IPS DF 4.7 (cell line): ENCODE measurements around the gene MAPK14.
"Not testable (repeated sequence)": the region's sequence is repeated elsewhere in the genome, so short reads cannot be mapped to it uniquely, and the experiment has no call there.

Experiments used
- DNase-seq: peaks from one replicate; pipeline ENCODE4 v3.0.0-alpha.2; 2013; ENCODE audit warnings: low spot score; ENCODE audit errors: extremely low read depth

Gene MAPK14

DNA sequence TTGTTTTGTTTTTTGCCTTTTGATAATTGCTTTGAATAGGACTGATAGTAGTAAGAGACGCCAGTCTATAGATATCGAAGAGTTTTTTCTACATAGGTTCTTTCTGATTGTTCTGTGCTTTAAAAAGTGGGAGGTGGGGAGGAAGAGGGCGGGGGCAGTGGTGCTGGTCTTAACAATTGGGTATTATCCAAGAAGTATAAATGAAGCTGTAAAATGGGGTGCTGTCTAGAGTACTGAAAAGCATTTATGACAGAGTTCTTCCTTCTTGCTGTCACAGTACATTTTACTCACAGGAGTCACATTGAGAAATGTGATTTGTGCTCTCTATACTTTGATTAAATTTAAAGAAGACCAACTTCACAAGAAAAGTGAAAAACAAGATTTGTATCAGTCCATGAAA lies 41.0 kb downstream of the MAPK14 start:
- no peak for DNase-seq

DNA sequence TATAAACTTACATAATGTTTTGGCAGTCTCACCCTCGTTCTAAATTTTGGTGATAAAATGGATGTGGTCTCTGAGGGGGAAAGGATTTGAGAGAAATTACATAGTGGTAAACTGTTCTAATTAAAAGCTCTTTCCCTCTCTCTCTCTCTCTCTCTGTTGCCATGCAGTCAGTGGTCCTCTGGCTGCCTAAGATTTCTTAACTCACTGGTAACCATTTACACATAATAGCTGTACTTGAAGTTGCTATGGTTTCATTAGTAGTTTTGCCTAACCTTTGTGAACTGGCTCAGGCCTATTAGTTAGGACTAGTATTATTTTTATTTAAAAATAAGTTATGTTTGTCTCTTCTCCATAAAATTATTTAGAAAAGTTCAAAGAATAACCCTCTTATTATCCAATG lies 42.0 kb downstream of the MAPK14 start:
- no peak for DNase-seq

DNA sequence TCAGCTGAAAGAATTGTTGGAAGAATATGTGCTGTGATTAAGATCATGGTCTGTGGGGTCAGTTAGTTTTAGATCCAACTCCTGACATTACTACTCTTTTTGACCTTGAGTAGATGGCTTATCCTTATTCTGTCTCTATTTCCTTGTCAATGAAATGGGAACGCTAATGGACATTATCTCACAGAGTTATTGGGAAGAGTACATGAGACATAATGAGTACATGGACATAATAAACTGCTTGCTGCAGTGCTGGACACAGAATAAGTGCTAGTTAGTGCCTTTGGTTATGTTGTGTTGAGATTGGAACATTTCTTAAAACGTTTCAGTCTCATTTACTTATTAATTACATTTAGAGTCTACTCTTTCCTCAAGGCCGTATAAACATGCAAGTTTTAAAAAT lies 42.6 kb downstream of the MAPK14 start:
- no peak for DNase-seq

DNA sequence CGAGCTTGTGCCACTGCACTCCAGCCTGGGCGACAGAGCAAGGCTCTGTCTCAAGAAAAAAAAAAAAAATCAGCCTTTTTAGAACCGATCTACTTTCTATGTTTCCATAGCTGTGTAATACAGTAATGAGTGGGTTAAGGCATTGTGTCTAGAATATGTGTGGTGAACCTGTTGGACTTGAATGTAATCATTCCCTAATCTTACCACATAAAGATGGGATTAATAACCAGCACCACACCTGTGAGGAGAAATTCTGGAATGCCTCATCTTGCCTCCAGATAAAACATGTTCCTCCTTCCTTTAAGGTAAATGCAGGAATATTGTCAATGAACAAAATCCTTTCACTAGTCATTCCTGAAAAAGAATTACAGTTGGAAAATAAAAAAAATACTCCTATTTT lies 43.7 kb downstream of the MAPK14 start:
- no peak for DNase-seq

DNA sequence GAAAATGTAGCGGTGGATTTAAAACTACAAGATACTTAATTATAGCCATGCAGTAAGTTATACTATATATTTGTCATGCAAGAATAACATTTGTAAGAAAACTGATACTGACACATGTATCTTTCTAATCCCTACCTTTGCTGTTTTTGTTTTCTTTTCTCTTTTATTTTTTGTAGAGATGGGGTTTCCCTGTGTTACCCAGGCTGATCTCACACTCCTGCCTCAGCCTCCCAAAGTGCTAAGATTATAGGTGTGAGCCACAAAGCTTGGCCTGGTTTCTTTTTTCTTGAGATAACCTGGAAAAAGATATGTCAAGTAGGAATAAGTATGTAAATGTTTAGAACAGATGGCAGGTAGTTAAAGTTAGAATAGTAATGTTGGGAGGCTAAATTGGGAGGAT lies 44.1 kb downstream of the MAPK14 start:
- no peak for DNase-seq

DNA sequence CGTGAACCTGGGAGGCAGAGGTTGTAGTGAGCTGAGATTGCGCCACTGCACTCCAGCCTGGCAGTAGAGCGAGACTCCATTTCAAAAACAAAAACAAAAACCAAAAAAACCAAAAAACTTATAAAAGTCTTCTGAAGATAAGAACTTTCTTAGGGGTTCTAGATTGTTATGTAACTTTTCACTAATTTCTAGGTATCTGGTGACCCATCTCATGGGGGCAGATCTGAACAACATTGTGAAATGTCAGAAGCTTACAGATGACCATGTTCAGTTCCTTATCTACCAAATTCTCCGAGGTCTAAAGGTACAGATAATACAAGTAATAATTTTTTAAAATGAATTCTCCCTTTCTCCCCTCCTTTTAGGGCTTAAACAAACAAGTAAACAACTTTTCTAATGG lies 45.1 kb downstream of the MAPK14 start:
- DNase-seq, result no peak

DNA sequence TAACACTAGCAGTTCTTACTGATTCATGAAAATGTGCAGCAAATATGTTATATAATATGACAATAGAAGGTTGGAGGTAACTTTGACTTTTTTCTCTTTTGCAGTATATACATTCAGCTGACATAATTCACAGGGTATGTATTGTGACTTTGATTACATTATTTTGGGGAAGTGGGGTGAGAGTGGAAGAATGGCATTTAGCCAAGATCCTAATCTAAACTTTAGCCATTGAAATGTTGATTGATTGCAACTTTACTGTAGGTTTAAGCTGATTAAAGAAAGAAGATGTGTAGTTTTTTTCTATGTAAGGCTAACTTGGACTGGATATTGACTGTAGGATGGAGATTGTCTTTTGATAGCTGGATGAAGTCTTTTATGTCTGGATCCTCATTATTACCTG lies 46.0 kb downstream of the MAPK14 start:
- DNase-seq, result no peak

DNA sequence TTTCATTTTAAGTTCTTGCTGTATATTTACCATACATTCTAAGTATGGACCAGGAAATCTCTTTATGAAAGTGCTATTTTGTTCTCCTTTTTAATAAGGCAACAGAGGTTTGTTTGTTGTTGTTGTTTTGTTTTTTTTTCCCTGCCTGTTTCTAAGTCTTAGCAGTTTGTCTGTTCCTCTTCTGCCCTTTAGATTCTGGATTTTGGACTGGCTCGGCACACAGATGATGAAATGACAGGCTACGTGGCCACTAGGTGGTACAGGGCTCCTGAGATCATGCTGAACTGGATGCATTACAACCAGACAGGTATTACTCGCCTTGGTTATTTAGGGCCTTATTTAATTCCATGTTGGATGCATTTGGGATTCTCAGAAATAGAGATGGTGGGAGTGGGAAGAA lies 48.0 kb downstream of the MAPK14 start:
- DNase-seq, result no peak

DNA sequence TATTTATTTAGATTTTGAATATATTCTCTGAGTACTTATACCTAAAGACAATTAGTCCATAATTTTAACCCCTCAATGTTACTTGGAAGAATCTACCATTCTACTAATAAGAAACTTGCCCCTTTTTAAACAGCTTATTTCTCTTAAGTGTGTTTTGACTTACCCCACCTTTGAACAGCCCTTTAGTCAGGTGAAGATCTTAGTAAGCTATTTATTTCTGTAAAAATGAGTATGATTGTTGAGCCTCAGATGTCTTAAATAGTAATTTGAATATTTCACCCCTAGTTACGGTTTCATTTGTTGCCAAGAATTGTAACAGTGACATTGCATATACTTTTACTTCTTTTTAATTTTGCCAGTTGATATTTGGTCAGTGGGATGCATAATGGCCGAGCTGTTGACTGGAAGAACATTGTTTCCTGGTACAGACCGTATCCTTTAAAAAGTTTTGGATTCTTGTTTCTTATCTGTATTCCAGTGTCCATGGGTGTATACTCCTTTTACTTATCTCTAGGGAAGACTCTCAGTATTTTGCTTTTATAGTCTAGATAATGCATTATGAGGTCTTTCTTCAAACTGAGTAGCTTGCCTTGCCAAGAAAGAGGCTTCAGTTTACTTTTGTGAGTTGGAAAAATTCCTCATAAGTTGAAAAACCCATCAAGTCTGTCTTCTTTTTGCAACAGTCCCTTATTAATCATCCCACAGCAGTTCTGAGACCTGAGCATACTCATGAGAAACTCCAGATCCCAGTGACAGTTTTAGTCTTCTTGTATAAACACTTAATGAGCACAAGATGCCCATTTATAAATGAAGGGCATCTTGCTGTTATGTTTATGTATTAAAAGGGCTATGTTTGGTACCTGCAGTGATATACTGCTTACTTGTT lies 48.8 kb downstream of the MAPK14 start:
- DNase-seq, result no peak

DNA sequence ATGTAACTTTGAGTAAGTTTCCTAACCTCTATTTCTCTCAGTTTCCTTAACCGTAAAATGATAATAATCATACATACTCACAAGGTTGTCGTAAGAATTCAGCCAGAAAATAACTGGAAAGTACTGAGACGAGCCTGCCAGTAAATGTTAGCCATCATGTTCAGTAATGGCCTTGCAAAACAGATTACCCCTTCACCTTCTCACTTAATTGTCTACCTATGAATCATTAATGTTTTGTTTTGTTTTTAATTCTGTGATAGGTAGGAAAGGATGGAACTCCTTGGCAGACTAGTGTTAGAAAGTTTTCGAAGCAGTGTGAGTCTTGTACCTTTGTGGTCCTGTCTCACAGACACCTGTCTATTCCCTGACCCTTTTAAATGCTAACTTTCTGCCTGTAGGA lies 50.6 kb downstream of the MAPK14 start:
- no peak for DNase-seq

DNA sequence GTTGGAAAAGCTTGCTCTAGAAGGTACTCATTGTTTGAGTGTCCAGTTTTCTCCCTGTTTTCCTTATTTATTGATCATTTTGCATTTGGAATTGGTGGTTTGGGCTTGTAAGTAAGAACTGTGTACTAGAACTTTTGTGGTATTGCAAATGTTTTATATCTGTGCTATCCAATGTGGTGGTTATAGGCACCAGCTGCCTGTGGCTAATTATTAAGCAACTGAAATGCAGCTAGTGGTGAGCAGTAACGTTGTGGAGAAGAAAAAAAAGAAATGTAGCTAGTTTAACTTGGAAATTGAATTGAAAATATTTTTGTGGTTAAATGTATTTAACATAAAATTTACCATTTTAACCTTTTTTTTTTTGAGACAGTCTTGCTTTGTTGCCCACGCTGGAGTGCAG lies 52.0 kb downstream of the MAPK14 start:
- no peak for DNase-seq

DNA sequence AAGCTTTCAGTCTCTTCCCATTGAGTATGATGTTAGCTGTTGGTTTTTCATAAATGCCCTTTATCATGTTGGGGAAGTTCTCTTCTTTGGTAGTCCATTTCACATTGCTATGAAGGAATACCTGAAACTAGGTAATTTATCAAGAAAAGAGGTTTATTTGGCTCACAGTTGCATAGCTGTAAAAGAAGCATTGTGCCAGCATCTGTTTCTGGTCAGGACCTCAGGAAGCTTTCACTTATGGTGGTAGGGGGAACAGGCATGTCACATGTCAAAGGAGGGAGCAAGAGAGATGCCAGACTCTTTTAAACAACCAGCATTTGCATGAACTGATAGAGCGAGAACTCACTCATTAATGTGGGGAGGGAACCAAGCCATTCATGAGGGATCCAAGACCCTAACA lies 54.7 kb downstream of the MAPK14 start:
- no peak for DNase-seq

DNA sequence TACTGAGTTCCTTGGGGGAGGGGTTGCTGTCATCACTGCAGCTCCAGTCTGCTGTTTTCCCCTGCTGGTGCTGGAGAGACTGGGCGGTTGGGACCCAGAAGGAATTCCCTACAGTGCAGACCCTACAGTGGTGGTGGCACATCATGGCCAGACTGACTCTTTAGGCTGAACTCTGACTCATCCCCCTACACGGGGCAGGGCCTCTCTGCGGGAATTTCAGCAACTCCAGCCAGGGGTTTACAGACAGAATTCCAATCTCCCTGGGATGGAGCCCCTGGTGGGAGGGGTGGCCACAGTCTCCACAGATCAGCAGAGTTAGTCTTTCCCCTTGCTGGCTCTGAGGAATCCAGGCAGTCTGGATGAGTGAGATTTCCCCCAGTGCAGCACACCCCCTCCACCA lies 55.8 kb downstream of the MAPK14 start:
- DNase-seq, result no peak

DNA sequence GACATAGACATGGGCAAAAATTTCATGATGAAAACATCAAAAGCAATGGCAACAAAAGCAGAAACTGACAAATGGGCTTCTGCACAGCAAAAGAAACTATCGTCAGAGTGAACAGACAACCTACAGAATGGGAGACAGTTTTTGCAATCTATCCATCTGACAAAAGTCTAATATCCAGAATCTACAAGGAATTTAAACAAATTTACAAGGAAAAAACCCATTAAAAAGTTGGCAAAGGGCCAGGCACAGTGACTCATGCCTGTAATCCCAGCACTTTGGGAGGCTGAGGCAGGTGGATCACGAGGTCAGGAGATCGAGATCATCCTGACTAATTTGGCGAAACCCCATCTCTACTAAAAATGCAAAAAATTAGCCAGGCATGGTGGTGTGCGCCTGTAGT lies 60.6 kb downstream of the MAPK14 start:
- not testable (repeated sequence) for DNase-seq

DNA sequence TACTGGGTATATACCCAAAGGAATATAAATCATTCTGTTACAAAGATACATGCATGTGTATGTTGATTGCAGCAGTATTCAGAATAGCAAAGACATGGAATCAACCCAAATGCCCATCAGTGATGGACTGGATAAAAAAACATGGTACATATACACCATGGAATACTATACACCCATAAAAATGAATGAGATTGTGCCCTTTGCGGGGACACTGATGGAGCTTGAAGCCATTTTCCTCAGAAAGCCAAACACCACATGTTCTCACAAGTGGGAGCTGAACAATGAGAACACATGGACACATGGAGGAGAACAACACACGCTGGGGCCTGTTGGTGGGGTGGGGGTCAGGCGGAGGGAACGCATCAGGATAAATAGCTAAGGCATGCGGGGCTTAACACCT lies 61.4 kb downstream of the MAPK14 start:
- no peak for DNase-seq

DNA sequence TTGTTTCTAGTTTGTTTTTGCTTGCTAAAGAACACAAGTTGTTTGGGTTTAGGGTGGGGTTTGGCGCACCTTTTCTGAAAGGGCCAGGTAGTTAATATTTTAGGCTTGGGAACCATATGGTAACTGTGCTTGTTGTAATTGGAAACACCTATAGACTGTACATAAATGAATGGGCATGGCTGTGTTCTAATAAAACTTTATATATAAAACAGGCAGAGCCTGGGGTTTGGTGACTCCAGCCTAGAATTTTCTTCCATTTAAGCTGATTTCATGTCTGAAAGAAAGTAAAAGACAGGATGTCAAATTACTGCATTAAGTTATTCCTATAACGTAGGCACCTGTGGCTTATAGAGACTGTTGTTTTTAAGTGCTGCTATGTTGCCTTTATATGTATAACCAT lies 66.6 kb downstream of the MAPK14 start:
- no peak for DNase-seq

DNA sequence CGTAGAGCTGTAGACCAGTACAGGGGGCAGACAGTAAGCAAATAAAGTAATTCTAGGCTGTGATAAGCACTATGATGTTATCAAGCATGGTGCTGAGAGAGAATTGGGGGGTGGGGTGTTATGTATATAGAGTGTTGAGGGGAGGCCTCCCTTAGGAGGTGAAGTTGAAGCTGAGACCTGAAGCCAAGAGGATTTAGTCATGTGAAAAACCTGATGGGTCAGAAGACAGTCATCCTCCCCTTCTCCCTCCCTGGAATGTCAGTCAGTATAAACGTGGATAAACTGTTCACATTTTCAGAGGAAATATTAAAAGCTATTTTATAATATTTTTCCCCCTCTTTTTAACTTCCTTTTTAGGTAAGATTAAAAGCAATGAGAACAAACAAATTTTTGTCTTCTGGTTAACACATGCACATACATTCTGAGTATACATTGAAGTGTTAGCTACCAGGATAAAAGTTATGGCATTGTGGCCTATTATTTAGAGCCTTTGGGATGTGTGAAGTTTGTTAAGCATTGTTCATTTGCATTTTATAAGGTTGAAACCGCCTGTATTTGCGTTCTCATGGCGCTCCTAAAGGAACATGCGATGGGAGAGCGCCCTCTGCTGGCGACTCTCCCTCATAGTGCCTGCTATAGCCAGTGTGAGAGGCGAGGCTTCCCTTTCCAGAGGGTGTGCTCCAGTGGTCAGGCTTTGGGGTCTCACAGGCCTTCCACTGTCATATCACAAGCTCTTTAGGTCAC lies 67.3 kb downstream of the MAPK14 start:
- DNase-seq, result peak; percentile 64

DNA sequence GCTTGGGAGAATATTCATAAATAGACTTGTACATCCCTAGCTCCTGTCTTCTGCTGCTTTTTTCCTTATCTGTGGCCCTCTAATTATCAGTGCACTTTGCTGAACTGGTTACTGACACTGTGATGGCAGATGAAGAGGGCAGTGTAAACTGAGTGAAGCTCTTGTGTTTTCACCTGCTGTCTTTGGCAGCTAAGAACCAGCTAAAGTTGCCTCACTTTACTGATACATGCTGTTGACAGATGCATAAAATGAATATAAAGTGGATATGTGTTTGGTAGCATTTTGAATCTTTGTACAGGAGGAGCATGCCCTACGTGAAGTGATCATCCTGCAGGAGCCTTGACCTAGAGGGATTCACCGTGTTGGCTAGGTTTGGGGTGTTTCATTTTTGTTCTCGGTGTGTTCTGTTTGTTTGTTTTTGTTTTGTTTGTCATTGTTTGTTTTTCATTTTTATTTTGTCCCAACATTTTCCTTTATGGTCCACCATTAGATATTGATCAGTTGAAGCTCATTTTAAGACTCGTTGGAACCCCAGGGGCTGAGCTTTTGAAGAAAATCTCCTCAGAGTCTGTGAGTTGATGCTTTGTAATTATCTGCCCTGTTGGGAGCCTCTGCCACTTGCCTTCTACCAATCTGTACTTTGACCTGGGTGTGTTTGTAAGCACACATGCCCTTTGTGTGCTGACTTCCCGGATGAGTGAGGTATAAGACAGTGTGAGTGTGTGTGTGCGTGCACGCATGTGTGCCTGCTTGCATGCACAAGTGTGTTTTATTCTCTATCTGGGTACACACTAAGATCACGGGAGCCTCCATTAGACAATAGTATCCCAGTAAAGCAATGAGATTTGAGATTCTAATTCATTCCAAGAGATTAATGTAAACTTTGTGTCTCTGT lies 68.1 kb downstream of the MAPK14 start:
- DNase-seq, result no peak

DNA sequence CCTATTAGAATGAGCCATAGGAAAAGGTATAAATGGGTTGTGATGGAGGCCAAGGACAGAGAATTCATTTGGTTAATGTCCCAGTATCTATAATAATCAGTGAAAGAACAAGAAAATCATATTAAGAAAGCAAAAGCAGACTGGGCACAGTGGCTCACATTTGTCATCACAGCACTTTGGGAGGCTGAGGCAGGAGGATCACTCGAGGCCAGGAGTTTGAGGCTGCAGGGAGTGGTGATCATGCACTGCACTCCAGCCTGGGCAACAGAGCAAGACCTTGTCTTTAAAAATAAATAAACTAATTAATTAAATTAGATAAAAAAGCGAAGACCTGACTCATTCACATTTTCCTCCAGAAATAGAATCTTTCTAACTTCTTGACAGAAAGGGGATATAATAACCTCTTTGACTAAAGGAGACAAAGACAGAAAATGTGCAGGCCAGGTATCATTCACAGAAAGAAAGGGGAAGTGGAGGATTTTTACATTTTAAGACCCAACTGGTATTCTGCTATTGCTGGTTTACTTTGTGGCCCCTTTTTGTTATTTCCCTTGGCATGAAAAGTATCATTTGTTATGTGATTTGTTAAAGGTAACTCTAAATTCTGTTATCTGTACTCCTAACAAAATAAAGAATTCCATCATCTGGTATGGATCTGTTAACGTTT lies 70.8 kb downstream of the MAPK14 start:
- DNase-seq, result no peak

DNA sequence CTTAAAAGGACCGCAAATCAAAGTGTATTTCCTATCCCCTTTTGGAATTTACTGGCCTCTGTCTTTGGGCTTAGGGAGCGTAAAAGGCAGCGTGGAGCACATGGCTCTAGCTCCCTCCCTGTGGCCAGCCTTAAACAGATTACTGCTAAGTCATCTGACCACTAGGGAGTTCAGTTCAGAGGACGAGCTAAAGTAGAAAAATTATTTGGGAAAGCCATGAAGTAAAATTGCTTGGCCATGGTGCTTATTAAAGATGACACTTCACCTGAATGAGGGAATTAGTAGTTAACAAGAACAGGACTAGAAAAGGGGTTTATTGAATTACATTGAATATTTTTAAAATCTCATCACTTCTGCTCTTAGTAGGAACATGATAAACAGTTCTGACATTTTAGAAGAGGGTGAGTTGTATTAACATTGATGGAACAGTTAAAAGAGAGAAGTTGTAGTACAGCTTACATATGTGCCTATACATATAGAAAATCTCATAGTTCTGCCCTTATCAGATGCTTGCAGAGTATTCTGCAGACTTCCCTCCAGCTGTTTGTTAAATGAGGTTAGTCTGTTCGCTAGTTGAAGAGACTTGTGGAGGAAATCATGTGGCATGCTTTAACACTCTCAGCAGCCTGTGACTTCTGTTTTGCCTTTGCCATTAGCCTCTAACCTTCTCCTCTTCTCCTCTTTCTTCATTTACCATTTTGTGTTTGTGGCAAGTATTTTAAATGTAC lies 71.5 kb downstream of the MAPK14 start:
- DNase-seq, result no peak
